Mesenchymal stem cell (in vitro differentiated cells and primary cell): Measurements from ENCODE around the gene RNU6-1.

ENCODE experiments used
- DNase-seq: peaks from one replicate; pipeline ENCODE4 v3.0.0-alpha.2; 2013
- H2AFZ ChIP-seq: one replicate; pipeline ENCODE4 v1.6.1; 2013; ENCODE audit warnings: low read depth, mild to moderate bottlenecking, control low read depth, inconsistent platforms, low read length, moderate library complexity
- H2AK5ac ChIP-seq: 2 replicates; pipeline ENCODE4 v1.6.1; 2013; ENCODE audit warnings: low read length, moderate library complexity, mild to moderate bottlenecking, inconsistent platforms; ENCODE audit not compliant: severe bottlenecking
- H2BK120ac ChIP-seq: one replicate; pipeline ENCODE4 v1.6.1; 2013; ENCODE audit warnings: low read depth, mild to moderate bottlenecking, inconsistent platforms, low read length, moderate library complexity
- H2BK12ac ChIP-seq, 2 experiments: one replicate each; pipeline ENCODE4 v1.6.1; 2013; ENCODE audit warnings: inconsistent platforms in 2 of 2, low read length in 2 of 2, mild to moderate bottlenecking in 2 of 2, moderate library complexity in 2 of 2, control low read depth in 1 of 2
- H2BK15ac ChIP-seq: one replicate; pipeline ENCODE4 v1.6.1; 2013; ENCODE audit warnings: mild to moderate bottlenecking, low read depth, inconsistent platforms; ENCODE audit not compliant: poor library complexity, severe bottlenecking
- H2BK5ac ChIP-seq: 2 replicates; pipeline ENCODE4 v1.6.1; 2013; ENCODE audit warnings: low read depth, mild to moderate bottlenecking, low read length, control low read depth, inconsistent platforms; ENCODE audit not compliant: poor library complexity, severe bottlenecking
- H3K14ac ChIP-seq, 2 experiments: one replicate each; pipeline ENCODE4 v1.6.1; 2013; ENCODE audit warnings: inconsistent platforms in 2 of 2, low read length in 2 of 2, control low read depth in 1 of 2, mild to moderate bottlenecking in 1 of 2, moderate library complexity in 1 of 2
- H3K18ac ChIP-seq, 2 experiments: one replicate each; pipeline ENCODE4 v1.6.1; 2013; ENCODE audit warnings: inconsistent platforms in 2 of 2, low read length in 2 of 2, control low read depth in 1 of 2, low read depth in 1 of 2, mild to moderate bottlenecking in 1 of 2
- H3K23ac ChIP-seq, 2 experiments: one replicate each; pipeline ENCODE4 v1.6.1; 2013; ENCODE audit warnings: inconsistent platforms in 2 of 2, low read length in 2 of 2, mild to moderate bottlenecking in 2 of 2, moderate library complexity in 2 of 2, control low read depth in 1 of 2
- H3K27ac ChIP-seq: 2 replicates; pipeline ENCODE4 v1.5.1; 2013; ENCODE audit warnings: mild to moderate bottlenecking, moderate library complexity, low read length, control low read depth, inconsistent platforms; ENCODE audit not compliant: poor library complexity, severe bottlenecking
- H3K27me3 ChIP-seq, 2 experiments: 2 replicates each; pipeline versions ENCODE4 v1.6.1 to v1.7.0; 2013; ENCODE audit warnings: low read length in 2 of 2, mild to moderate bottlenecking in 2 of 2, moderate library complexity in 2 of 2, control low read depth in 1 of 2, inconsistent platforms in 1 of 2; ENCODE audit not compliant: control insufficient read depth in 1 of 2, insufficient read depth in 1 of 2
- H3K36me3 ChIP-seq, 2 experiments: 2 replicates each; pipeline versions ENCODE4 v1.6.1 to v1.7.0; 2013; ENCODE audit warnings: low read length in 2 of 2, control low read depth in 1 of 2, inconsistent platforms in 1 of 2, low read depth in 1 of 2, mild to moderate bottlenecking in 1 of 2; ENCODE audit not compliant: insufficient read depth in 2 of 2, control insufficient read depth in 1 of 2
- H3K4ac ChIP-seq, 2 experiments: one replicate each; pipeline ENCODE4 v1.6.1; 2013; ENCODE audit warnings: inconsistent platforms in 2 of 2, low read length in 2 of 2, mild to moderate bottlenecking in 2 of 2, moderate library complexity in 2 of 2, control low read depth in 1 of 2, low read depth in 1 of 2
- H3K4me1 ChIP-seq: 2 replicates; pipeline ENCODE4 v1.6.1; 2013; ENCODE audit warnings: low read depth, low read length, control low read depth; ENCODE audit not compliant: control insufficient read depth, insufficient read depth
- H3K4me2 ChIP-seq: 2 replicates; pipeline ENCODE4 v1.6.1; 2013; ENCODE audit warnings: low read length, mild to moderate bottlenecking, inconsistent platforms; ENCODE audit not compliant: poor library complexity, severe bottlenecking
- H3K4me3 ChIP-seq, 2 experiments: 2 replicates each; pipeline versions ENCODE4 v1.5.1 to v1.7.0; 2013; ENCODE audit warnings: low read length in 2 of 2, mild to moderate bottlenecking in 2 of 2, control low read depth in 1 of 2, low read depth in 1 of 2; ENCODE audit not compliant: insufficient read depth in 1 of 2
- H3K79me1 ChIP-seq: replicated peaks from 2 replicates; pipeline ENCODE4 v1.6.1; 2013; ENCODE audit warnings: mild to moderate bottlenecking, control low read depth, low read length, inconsistent platforms; ENCODE audit not compliant: poor library complexity, severe bottlenecking
- H3K9ac ChIP-seq: 2 replicates; pipeline ENCODE4 v1.7.0; 2013; ENCODE audit warnings: mild to moderate bottlenecking, low read length, moderate library complexity
- H3K9me3 ChIP-seq: 2 replicates; pipeline ENCODE4 v1.7.0; 2013; ENCODE audit warnings: mild to moderate bottlenecking, low read length; ENCODE audit not compliant: control insufficient read depth
- H4K8ac ChIP-seq: one replicate; pipeline ENCODE4 v1.6.1; 2013; ENCODE audit warnings: inconsistent platforms, mild to moderate bottlenecking, low read length, moderate library complexity
- H4K91ac ChIP-seq: one replicate; pipeline ENCODE4 v1.6.1; 2013; ENCODE audit warnings: mild to moderate bottlenecking, low read length, inconsistent platforms
- WGBS: methylation state at CpG from one replicate; pipeline ENCODE4 v1.1.7; 2013; ENCODE audit warnings: mixed read lengths; 5-methylcytosine and 5-hydroxymethylcytosine counted together

RNU6-1 gene

GRCh38 chr15:67836477-67836876 lies 3.4 kb downstream of the RNU6-1 start:
- no peak for DNase-seq
- Histone ChIP-seq H2BK5ac (no peak overlapping the region), H3K9ac (peak overlapping the region; percentile 79), H3K4ac (no peak overlapping the region), H3K36me3 (no peaks in the 10 kb centered on the region), H2BK12ac (no peak overlapping the region), H2BK15ac (no peak overlapping the region), H3K27me3 (peaks cover 56 to 60% of the 10 kb centered on the region in 2 experiments), H2BK120ac (no peak overlapping the region), H4K91ac (no peak overlapping the region), H3K27ac (no peak overlapping the region), H3K79me1 (peaks cover 3% of the 10 kb centered on the region), H3K23ac (no peak overlapping the region), H3K4me3 (peak overlapping the region in 1 of 2 experiments; percentile 70), H3K18ac (no peak overlapping the region), H2AK5ac (no peak overlapping the region), H3K9me3 (no peaks in the 10 kb centered on the region), H3K4me2 (no peak overlapping the region), H4K8ac (no peak overlapping the region), H3K4me1 (peaks cover 29% of the 10 kb centered on the region), H2AFZ (no peak overlapping the region), H3K14ac (no peak overlapping the region)
- WGBS = 34% methylated on average over 8 of the region's 8 CpGs

GRCh38 chr15:67836134-67836455 lies 3.8 kb downstream of the RNU6-1 start:
- Histone ChIP-seq H3K27ac (no peak overlapping the region), H3K79me1 (peaks cover under 1% of the 10 kb centered on the region), H4K8ac (no peak overlapping the region), H2BK12ac (no peak overlapping the region), H3K9ac (peak overlapping the region; percentile 79), H3K9me3 (no peaks in the 10 kb centered on the region), H3K23ac (no peak overlapping the region), H2AK5ac (no peak overlapping the region), H3K4me2 (peak overlapping the region; percentile 23), H3K4ac (no peak overlapping the region), H3K4me3 (peak overlapping the region in 1 of 2 experiments; percentile 70), H2BK15ac (no peak overlapping the region), H3K14ac (no peak overlapping the region), H4K91ac (no peak overlapping the region), H3K36me3 (no peaks in the 10 kb centered on the region), H2BK120ac (no peak overlapping the region), H3K18ac (no peak overlapping the region), H3K4me1 (peaks cover 26% of the 10 kb centered on the region), H2BK5ac (no peak overlapping the region), H2AFZ (no peak overlapping the region), H3K27me3 (peaks cover 59 to 64% of the 10 kb centered on the region in 2 experiments)
- no peak for DNase-seq
- WGBS = under 1% methylated on average over 8 of the region's 16 CpGs

GRCh38 chr15:67835297-67836133 lies 4.3 kb downstream of the RNU6-1 start:
- H2BK120ac ChIP-seq = no peak overlapping the region
- peak overlapping the region in 1 of 2 experiments; percentile 14 for H3K23ac ChIP-seq
- H2AFZ ChIP-seq = no peak overlapping the region
- H3K27me3 ChIP-seq = peaks cover 65 to 70% of the 10 kb centered on the region in 2 experiments
- WGBS = 14% methylated on average over 59 of the region's 59 CpGs
- H3K4me3 ChIP-seq = peak overlapping the region in 1 of 2 experiments; percentile 70
- H4K8ac ChIP-seq = no peak overlapping the region
- H2AK5ac ChIP-seq = no peak overlapping the region
- H4K91ac ChIP-seq = no peak overlapping the region
- peak overlapping the region; percentile 23 for H3K4me2 ChIP-seq
- no peak overlapping the region for H3K27ac ChIP-seq
- H3K14ac ChIP-seq = no peak overlapping the region
- no peaks in the 10 kb centered on the region for H3K9me3 ChIP-seq
- H3K4me1 ChIP-seq = peaks cover 23% of the 10 kb centered on the region
- no peak overlapping the region for H2BK5ac ChIP-seq
- H3K4ac ChIP-seq = no peak overlapping the region
- no peaks in the 10 kb centered on the region for H3K36me3 ChIP-seq
- no peak overlapping the region for H3K18ac ChIP-seq
- no peaks in the 10 kb centered on the region for H3K79me1 ChIP-seq
- peak overlapping the region; percentile 31 for H2BK15ac ChIP-seq
- no peak for DNase-seq
- no peak overlapping the region for H2BK12ac ChIP-seq
- peak overlapping the region; percentile 79 for H3K9ac ChIP-seq

- Histone ChIP-seq H3K36me3 (no peaks in the 10 kb centered on the region), H2BK15ac (no peak overlapping the region)
- WGBS = 8% methylated on average over 57 of the region's 59 CpGs
Observed at GRCh38 chr15:67834581-67835296, 5.1 kb downstream of the RNU6-1 start.

More at GRCh38 chr15:67834581-67835296, 5.1 kb downstream of the RNU6-1 start:
- Histone ChIP-seq H2BK120ac (no peak overlapping the region), H3K27ac (no peak overlapping the region), H3K4me1 (peaks cover 23% of the 10 kb centered on the region), H3K23ac (peak overlapping the region in 1 of 2 experiments; percentile 14), H3K4me3 (peak overlapping the region in 1 of 2 experiments; percentile 70), H2AK5ac (no peak overlapping the region), H3K4me2 (peak overlapping the region; percentile 8), H3K4ac (no peak overlapping the region), H4K8ac (no peak overlapping the region), H3K9me3 (no peaks in the 10 kb centered on the region), H2AFZ (no peak overlapping the region), H4K91ac (no peak overlapping the region), H2BK5ac (no peak overlapping the region), H3K9ac (peak overlapping the region; percentile 11), H3K27me3 (peaks cover 73 to 77% of the 10 kb centered on the region in 2 experiments), H3K18ac (no peak overlapping the region), H3K79me1 (no peaks in the 10 kb centered on the region), H3K14ac (no peak overlapping the region), H2BK12ac (no peak overlapping the region)
- no peak for DNase-seq
